Measurements from ENCODE around the gene MYLK4.

MYLK4 gene

DNA sequence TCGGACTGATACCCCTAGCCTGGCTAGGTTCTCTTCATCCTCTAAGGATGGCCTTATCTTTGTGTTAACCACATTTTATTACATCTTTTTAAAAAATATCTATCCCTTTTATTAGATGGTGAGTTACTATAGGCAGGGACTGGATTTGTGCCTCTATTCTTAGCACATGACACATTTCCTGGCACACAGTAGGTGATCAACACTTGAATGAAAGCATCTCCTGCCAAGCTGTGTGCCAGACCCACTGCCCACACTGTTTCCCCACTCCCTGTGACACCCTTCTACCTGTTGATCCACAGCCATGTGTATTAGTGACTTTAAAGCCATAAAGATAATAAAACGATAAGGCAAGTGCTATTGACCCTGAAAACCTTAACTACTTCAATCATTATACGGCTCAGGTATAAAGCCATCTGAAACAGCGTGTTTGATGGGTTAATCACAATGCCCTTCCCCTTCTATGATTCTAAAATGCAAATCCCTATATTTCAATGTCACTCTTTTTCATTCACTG is 73.6 kb downstream of the MYLK4 start:
- TF ChIP-seq, protein P1, sequence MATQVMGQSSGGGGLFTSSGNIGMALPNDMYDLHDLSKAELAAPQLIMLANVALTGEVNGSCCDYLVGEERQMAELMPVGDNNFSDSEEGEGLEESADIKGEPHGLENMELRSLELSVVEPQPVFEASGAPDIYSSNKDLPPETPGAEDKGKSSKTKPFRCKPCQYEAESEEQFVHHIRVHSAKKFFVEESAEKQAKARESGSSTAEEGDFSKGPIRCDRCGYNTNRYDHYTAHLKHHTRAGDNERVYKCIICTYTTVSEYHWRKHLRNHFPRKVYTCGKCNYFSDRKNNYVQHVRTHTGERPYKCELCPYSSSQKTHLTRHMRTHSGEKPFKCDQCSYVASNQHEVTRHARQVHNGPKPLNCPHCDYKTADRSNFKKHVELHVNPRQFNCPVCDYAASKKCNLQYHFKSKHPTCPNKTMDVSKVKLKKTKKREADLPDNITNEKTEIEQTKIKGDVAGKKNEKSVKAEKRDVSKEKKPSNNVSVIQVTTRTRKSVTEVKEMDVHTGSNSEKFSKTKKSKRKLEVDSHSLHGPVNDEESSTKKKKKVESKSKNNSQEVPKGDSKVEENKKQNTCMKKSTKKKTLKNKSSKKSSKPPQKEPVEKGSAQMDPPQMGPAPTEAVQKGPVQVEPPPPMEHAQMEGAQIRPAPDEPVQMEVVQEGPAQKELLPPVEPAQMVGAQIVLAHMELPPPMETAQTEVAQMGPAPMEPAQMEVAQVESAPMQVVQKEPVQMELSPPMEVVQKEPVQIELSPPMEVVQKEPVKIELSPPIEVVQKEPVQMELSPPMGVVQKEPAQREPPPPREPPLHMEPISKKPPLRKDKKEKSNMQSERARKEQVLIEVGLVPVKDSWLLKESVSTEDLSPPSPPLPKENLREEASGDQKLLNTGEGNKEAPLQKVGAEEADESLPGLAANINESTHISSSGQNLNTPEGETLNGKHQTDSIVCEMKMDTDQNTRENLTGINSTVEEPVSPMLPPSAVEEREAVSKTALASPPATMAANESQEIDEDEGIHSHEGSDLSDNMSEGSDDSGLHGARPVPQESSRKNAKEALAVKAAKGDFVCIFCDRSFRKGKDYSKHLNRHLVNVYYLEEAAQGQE (IDR thresholded peaks at IDR 0.05; ENCODE audit: insufficient read depth in 1 of 2, low read depth in 2 of 2, low read length in 2 of 2): no peak
- TF ChIP-seq SIN3A (IDR thresholded peaks at IDR 0.05; ENCODE audit: borderline replicate concordance, insufficient read depth, low read length) (no peak), TAF1 (IDR thresholded peaks at IDR 0.05; ENCODE audit: borderline replicate concordance, insufficient read depth, low read length) (no peak), POLR2AphosphoS5 (IDR thresholded peaks at IDR 0.05; ENCODE audit: low read depth, low read length) (no peak), FOXP2 (optimal IDR thresholded peaks at IDR 0.05; ENCODE audit: borderline replicate concordance, extremely low read depth, extremely low read length, insufficient read depth) (no peak)

DNA sequence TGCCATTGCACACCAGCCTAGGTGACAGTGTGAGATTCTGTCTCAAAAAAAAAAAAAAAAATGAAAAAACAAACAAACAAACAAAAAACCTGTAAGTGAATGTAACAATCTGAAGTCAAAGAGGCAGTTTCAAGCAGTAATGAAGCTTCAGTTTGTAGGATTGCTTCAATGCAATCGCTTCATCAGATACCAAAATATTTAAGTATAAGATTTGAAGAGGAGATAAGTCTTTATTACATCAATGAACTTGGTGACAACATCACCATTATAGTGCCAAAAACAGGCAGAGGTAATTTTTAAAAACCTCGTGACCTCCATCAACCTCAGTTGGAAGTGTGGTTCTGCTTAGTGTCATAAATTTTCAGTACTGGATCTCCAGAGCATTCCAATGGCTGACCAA is 74.7 kb downstream of the MYLK4 start:
- TF ChIP-seq SIN3A (IDR thresholded peaks at IDR 0.05; ENCODE audit: borderline replicate concordance, insufficient read depth, low read length): no peak
- TF ChIP-seq, protein P1 (IDR thresholded peaks at IDR 0.05; ENCODE audit: insufficient read depth in 1 of 2, low read depth in 2 of 2, low read length in 2 of 2): no peak
- no peak for TF ChIP-seq TAF1 (IDR thresholded peaks at IDR 0.05; ENCODE audit: borderline replicate concordance, insufficient read depth, low read length)
- no peak for TF ChIP-seq FOXP2 (optimal IDR thresholded peaks at IDR 0.05; ENCODE audit: borderline replicate concordance, extremely low read depth, extremely low read length, insufficient read depth)
- no peak for TF ChIP-seq POLR2AphosphoS5 (IDR thresholded peaks at IDR 0.05; ENCODE audit: low read depth, low read length)

DNA sequence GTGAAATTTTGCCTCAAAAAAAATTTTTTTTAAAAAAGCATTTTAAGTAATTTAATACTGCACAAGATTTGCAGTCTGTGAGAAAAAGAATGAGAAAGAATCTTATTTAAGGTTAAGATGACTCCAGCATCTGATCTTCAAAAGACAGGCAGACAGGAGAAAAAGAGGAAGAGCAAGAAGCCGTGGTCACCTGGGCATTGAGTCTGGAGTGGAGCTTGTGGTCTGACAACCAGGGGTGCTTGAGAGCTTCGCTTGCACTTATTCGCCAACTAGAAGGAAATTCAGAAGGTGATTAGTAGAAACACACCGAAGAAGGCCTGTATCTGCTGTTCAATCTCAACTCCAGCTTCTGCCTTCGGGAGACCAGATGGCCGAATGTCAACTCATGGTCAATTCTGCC is 75.9 kb downstream of the MYLK4 start:
- TF ChIP-seq TAF1 (IDR thresholded peaks at IDR 0.05; ENCODE audit: borderline replicate concordance, insufficient read depth, low read length) (no peak), POLR2AphosphoS5 (IDR thresholded peaks at IDR 0.05; ENCODE audit: low read depth, low read length) (no peak), FOXP2 (optimal IDR thresholded peaks at IDR 0.05; ENCODE audit: borderline replicate concordance, extremely low read depth, extremely low read length, insufficient read depth) (no peak), SIN3A (IDR thresholded peaks at IDR 0.05; ENCODE audit: borderline replicate concordance, insufficient read depth, low read length) (no peak)
- TF ChIP-seq, protein P1 (IDR thresholded peaks at IDR 0.05; ENCODE audit: insufficient read depth in 1 of 2, low read depth in 2 of 2, low read length in 2 of 2): no peak

DNA sequence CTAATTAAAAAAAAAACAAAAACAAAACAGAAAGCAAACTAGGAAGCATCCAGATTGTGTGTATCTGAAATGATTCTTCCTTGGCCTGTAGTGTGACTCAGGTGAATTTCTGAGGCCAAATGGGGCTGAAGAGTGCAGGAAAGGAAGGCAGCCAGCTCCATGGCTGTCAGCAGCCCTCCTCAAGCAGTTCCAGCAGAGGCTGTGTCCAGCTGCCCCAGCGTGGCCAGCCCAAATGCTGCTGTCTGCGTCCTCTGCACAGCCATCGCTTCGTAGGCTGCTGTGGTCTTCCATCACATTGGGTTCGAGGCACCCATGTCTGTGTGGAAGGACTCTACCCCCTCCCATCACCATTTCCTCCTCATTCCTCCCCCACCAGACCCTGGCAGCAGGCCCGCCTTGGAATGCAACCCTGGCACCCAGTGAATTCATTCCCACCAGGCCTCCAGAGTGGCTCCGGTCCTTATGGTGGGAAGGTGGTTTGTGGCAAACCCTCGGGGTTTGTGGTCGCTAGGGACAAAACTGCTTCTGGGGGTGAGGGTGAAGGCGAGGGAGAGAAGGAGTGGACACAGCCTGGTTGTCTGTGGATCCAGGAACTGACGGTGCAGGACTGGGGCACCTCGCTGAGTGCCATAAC is 81.5 kb downstream of the MYLK4 start:
- TF ChIP-seq, protein P1 (IDR thresholded peaks at IDR 0.05; ENCODE audit: insufficient read depth in 1 of 2, low read depth in 2 of 2, low read length in 2 of 2): no peak
- TF ChIP-seq POLR2AphosphoS5 (IDR thresholded peaks at IDR 0.05; ENCODE audit: low read depth, low read length) (no peak), TAF1 (IDR thresholded peaks at IDR 0.05; ENCODE audit: borderline replicate concordance, insufficient read depth, low read length) (no peak), FOXP2 (optimal IDR thresholded peaks at IDR 0.05; ENCODE audit: borderline replicate concordance, extremely low read depth, extremely low read length, insufficient read depth) (no peak), SIN3A (IDR thresholded peaks at IDR 0.05; ENCODE audit: borderline replicate concordance, insufficient read depth, low read length) (no peak)

Data from PFSK-1 (cell line).